Activated naive CD8-positive, alpha-beta T cell treated with anti-CD3 and anti-CD28 coated beads, Interleukin-2, amount 50 U/mL, for 24 hours (primary cell): ENCODE results near the gene CHRM5.
"Not testable (repeated sequence)": the region's sequence is repeated elsewhere in the genome, so short reads cannot be mapped to it uniquely, and the experiment has no call there.

ENCODE experiments used
- ATAC-seq: fragments of 150-1000 bp; cut with Tn5 transposase; one replicate; pipeline ENCODE4 v1.10.0; 2021
- DNase-seq: peaks from one replicate; pipeline ENCODE4 v3.0.0; 2021
- H3K27ac Mint-ChIP-seq: one replicate; pipeline ENCODE4 v1.8.0; 2021; ENCODE audit warnings: mild to moderate bottlenecking, mixed read lengths
- H3K27me3 Mint-ChIP-seq: one replicate; pipeline ENCODE4 v1.8.0; 2021; ENCODE audit warnings: mixed read lengths
- H3K36me3 Mint-ChIP-seq: one replicate; pipeline ENCODE4 v1.8.0; 2021; ENCODE audit warnings: low read depth, mixed read lengths
- H3K4me1 Mint-ChIP-seq: one replicate; pipeline ENCODE4 v1.8.0; 2021; ENCODE audit warnings: mixed read lengths
- H3K4me3 Mint-ChIP-seq: one replicate; pipeline ENCODE4 v1.8.0; 2021; ENCODE audit warnings: mild to moderate bottlenecking, moderate library complexity, mixed read lengths
- H3K9me3 Mint-ChIP-seq: one replicate; pipeline ENCODE4 v1.8.0; 2021; ENCODE audit warnings: mixed read lengths

CHRM5 gene

GRCh38 chr15:34013746-34014145 lies 45.4 kb downstream of the CHRM5 start:
- Mint-ChIP-seq H3K4me3 (no peak overlapping the region), H3K36me3 (peaks cover 8% of the 10 kb centered on the region), H3K27me3 (no peaks in the 10 kb centered on the region), H3K9me3 (no peaks in the 10 kb centered on the region), H3K4me1 (peaks cover 12% of the 10 kb centered on the region), H3K27ac (no peak overlapping the region)
- no peak for ATAC-seq
- DNase-seq: no peak

GRCh38 chr15:34014556-34014955 lies 46.3 kb downstream of the CHRM5 start:
- H3K9me3 Mint-ChIP-seq: no peaks in the 10 kb centered on the region
- H3K27ac Mint-ChIP-seq: no peak overlapping the region
- H3K36me3 Mint-ChIP-seq: peaks cover 8% of the 10 kb centered on the region
- H3K4me1 Mint-ChIP-seq: peaks cover 17% of the 10 kb centered on the region
- ATAC-seq (no peak), DNase-seq (no peak)
- no peaks in the 10 kb centered on the region for H3K27me3 Mint-ChIP-seq
- no peak overlapping the region for H3K4me3 Mint-ChIP-seq

GRCh38 chr15:34018021-34018645 lies 49.8 kb downstream of the CHRM5 start:
- Mint-ChIP-seq H3K27ac (peak overlapping the region; percentile 64), H3K36me3 (peaks cover 11% of the 10 kb centered on the region), H3K27me3 (no peaks in the 10 kb centered on the region), H3K9me3 (no peaks in the 10 kb centered on the region), H3K4me1 (peaks cover 21% of the 10 kb centered on the region), H3K4me3 (peak overlapping the region; percentile 51)
- ATAC-seq: peak; percentile 57
- DNase-seq: peak; percentile 17

GRCh38 chr15:34018738-34019137 lies 50.4 kb downstream of the CHRM5 start:
- H3K27me3 Mint-ChIP-seq, H3K9me3 Mint-ChIP-seq, DNase-seq, ATAC-seq: not testable (repeated sequence)
- H3K4me3 Mint-ChIP-seq: peak overlapping the region; percentile 51
- H3K36me3 Mint-ChIP-seq: peaks cover 11% of the 10 kb centered on the region
- peaks cover 21% of the 10 kb centered on the region for H3K4me1 Mint-ChIP-seq
- H3K27ac Mint-ChIP-seq: peak overlapping the region; percentile 64

GRCh38 chr15:34019369-34019990 lies 51.2 kb downstream of the CHRM5 start:
- no peaks in the 10 kb centered on the region for H3K9me3 Mint-ChIP-seq
- no peak overlapping the region for H3K4me3 Mint-ChIP-seq
- peaks cover 21% of the 10 kb centered on the region for H3K4me1 Mint-ChIP-seq
- ATAC-seq (no peak), DNase-seq (no peak)
- H3K36me3 Mint-ChIP-seq: peaks cover 11% of the 10 kb centered on the region
- no peak overlapping the region for H3K27ac Mint-ChIP-seq
- H3K27me3 Mint-ChIP-seq: no peaks in the 10 kb centered on the region

GRCh38 chr15:34023907-34024306 lies 55.6 kb downstream of the CHRM5 start:
- Mint-ChIP-seq H3K9me3 (peaks cover 3% of the 10 kb centered on the region), H3K27me3 (no peaks in the 10 kb centered on the region), H3K27ac (no peak overlapping the region), H3K4me3 (no peak overlapping the region), H3K4me1 (peaks cover 11% of the 10 kb centered on the region), H3K36me3 (peaks cover 8% of the 10 kb centered on the region)
- ATAC-seq (no peak), DNase-seq (no peak)

GRCh38 chr15:34025252-34025651 lies 57.0 kb downstream of the CHRM5 start:
- Mint-ChIP-seq H3K27me3 (no peaks in the 10 kb centered on the region), H3K9me3 (peaks cover 3% of the 10 kb centered on the region), H3K27ac (no peak overlapping the region), H3K36me3 (peaks cover 8% of the 10 kb centered on the region), H3K4me1 (peaks cover 6% of the 10 kb centered on the region), H3K4me3 (no peak overlapping the region)
- no peak for ATAC-seq
- DNase-seq: no peak

- no peak overlapping the region for H3K27ac Mint-ChIP-seq
- ATAC-seq: no peak
- peaks cover 12% of the 10 kb centered on the region for H3K4me1 Mint-ChIP-seq
- H3K27me3 Mint-ChIP-seq: no peaks in the 10 kb centered on the region
- H3K4me3 Mint-ChIP-seq: no peak overlapping the region
- DNase-seq: no peak
- peaks cover 4% of the 10 kb centered on the region for H3K36me3 Mint-ChIP-seq
- H3K9me3 Mint-ChIP-seq: peaks cover 3% of the 10 kb centered on the region
Observed at GRCh38 chr15:34027606-34028005, 59.3 kb downstream of the CHRM5 start.

GRCh38 chr15:34031987-34032760 lies 63.9 kb downstream of the CHRM5 start:
- ATAC-seq (peak; percentile 28), DNase-seq (no peak)
- Mint-ChIP-seq H3K9me3 (peaks cover 3% of the 10 kb centered on the region), H3K27ac (no peak overlapping the region), H3K27me3 (no peaks in the 10 kb centered on the region), H3K36me3 (peaks cover 4% of the 10 kb centered on the region), H3K4me3 (no peak overlapping the region), H3K4me1 (peaks cover 12% of the 10 kb centered on the region)

GRCh38 chr15:34038023-34038870 lies 70.0 kb downstream of the CHRM5 start:
- H3K27me3 Mint-ChIP-seq: no peaks in the 10 kb centered on the region
- DNase-seq (peak; percentile 74), ATAC-seq (peak; percentile 73)
- no peaks in the 10 kb centered on the region for H3K36me3 Mint-ChIP-seq
- H3K27ac Mint-ChIP-seq: peak overlapping the region; percentile 92
- peaks cover 22% of the 10 kb centered on the region for H3K4me1 Mint-ChIP-seq
- no peaks in the 10 kb centered on the region for H3K9me3 Mint-ChIP-seq
- H3K4me3 Mint-ChIP-seq: peak overlapping the region; percentile 81

GRCh38 chr15:34038871-34039789 lies 70.8 kb downstream of the CHRM5 start, which contains the start of gene AVEN:
TSS of gene AVEN (minus strand) at chr15:34039204. CDS start at chr15:34039046, 158 bp downstream.
- ATAC-seq (peak; percentile 79), DNase-seq (peak; percentile 60)
- H3K4me1 Mint-ChIP-seq: peaks cover 26% of the 10 kb centered on the region
- no peaks in the 10 kb centered on the region for H3K36me3 Mint-ChIP-seq
- H3K4me3 Mint-ChIP-seq: peak within 1 kb of the TSS; percentile 84
- H3K9me3 Mint-ChIP-seq: no peaks in the 10 kb centered on the region
- no peaks in the 10 kb centered on the region for H3K27me3 Mint-ChIP-seq
- H3K27ac Mint-ChIP-seq: peak within 1 kb of the TSS; percentile 96

- H3K9me3 Mint-ChIP-seq: no peaks in the 10 kb centered on the region
- H3K4me1 Mint-ChIP-seq: peaks cover 27% of the 10 kb centered on the region
- no peaks in the 10 kb centered on the region for H3K36me3 Mint-ChIP-seq
- ATAC-seq (no peak), DNase-seq (peak; percentile 8)
- H3K4me3 Mint-ChIP-seq: peak overlapping the region; percentile 84
- H3K27ac Mint-ChIP-seq: peak overlapping the region; percentile 96
- H3K27me3 Mint-ChIP-seq: no peaks in the 10 kb centered on the region
Observed at GRCh38 chr15:34039790-34040113, 71.5 kb downstream of the CHRM5 start.

GRCh38 chr15:34043391-34043790 lies 75.1 kb downstream of the CHRM5 start:
- DNase-seq (no peak), ATAC-seq (no peak)
- Mint-ChIP-seq H3K4me1 (peaks cover 20% of the 10 kb centered on the region), H3K36me3 (no peaks in the 10 kb centered on the region), H3K4me3 (no peak overlapping the region), H3K9me3 (no peaks in the 10 kb centered on the region), H3K27ac (no peak overlapping the region), H3K27me3 (no peaks in the 10 kb centered on the region)
